HG03280 (cell line): ENCODE measurements around the gene RGS12.

Experiments
- ATAC-seq: cut with Tn5 transposase; IDR thresholded peaks from one replicate; pipeline ENCODE4 v1.9.1; 2021; ENCODE audit warnings: mild to moderate bottlenecking, moderate library complexity; ENCODE audit not compliant: unreplicated experiment

RGS12 gene

GRCh38 chr4:3307891-3308575 is 15.2 kb downstream of the RGS12 start:
- ATAC-seq: no peak

GRCh38 chr4:3308691-3309090 is 15.9 kb downstream of the RGS12 start:
- no peak for ATAC-seq

GRCh38 chr4:3310301-3311094 is 17.7 kb downstream of the RGS12 start:
- no peak for ATAC-seq

- no peak for ATAC-seq
These were observed 18.2 kb downstream of the RGS12 start for GRCh38 chr4:3311095-3311372.

GRCh38 chr4:3311489-3312171 is 18.8 kb downstream of the RGS12 start:
- ATAC-seq: no peak

GRCh38 chr4:3312362-3312761 is 19.5 kb downstream of the RGS12 start:
- no peak for ATAC-seq

GRCh38 chr4:3313139-3313538 is 20.3 kb downstream of the RGS12 start:
- ATAC-seq: no peak

- ATAC-seq: no peak
These were observed 20.9 kb downstream of the RGS12 start for GRCh38 chr4:3313556-3314228.

GRCh38 chr4:3314706-3315260 is 22.0 kb downstream of the RGS12 start:
- ATAC-seq: no peak

- ATAC-seq: no peak
These were observed 22.7 kb downstream of the RGS12 start for GRCh38 chr4:3315566-3315965.

GRCh38 chr4:3316146-3316545 is 23.3 kb downstream of the RGS12 start:
- ATAC-seq: no peak

GRCh38 chr4:3317011-3317655 is 24.3 kb downstream of the RGS12 start:
- no peak for ATAC-seq

- ATAC-seq: no peak
These were observed 24.9 kb downstream of the RGS12 start for GRCh38 chr4:3317656-3318211.

- ATAC-seq: no peak
These were observed 25.8 kb downstream of the RGS12 start for GRCh38 chr4:3318561-3319021.

- no peak for ATAC-seq
These were observed 27.7 kb downstream of the RGS12 start for GRCh38 chr4:3320361-3321023.

GRCh38 chr4:3321295-3321889 is 28.6 kb downstream of the RGS12 start:
- no peak for ATAC-seq

GRCh38 chr4:3322059-3322550 is 29.3 kb downstream of the RGS12 start:
- ATAC-seq: no peak

GRCh38 chr4:3323071-3323481 is 30.3 kb downstream of the RGS12 start:
- no peak for ATAC-seq
